ENCODE measurements around the gene BUD23.

DNA sequence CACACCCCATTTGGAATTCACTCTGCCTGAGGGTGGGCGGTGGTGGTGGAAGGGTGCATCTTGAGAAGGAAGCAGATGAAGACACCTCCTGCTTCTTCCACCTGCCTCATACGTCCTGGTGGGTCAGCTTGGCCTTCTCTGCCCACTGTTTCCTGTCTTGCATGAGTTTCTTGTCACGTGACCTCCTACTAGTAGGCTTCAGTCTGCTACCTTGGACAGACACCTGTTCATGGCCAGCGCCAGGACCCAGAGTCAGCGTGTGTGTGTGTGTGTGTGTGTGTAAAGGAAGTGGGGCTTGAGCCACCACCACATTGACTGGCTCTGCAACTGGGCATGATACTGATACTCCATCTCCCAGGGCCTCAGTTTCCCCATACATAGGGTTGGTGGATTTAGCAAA is 32.9 kb upstream of the BUD23 start:
- TF ChIP-seq, protein P1, sequence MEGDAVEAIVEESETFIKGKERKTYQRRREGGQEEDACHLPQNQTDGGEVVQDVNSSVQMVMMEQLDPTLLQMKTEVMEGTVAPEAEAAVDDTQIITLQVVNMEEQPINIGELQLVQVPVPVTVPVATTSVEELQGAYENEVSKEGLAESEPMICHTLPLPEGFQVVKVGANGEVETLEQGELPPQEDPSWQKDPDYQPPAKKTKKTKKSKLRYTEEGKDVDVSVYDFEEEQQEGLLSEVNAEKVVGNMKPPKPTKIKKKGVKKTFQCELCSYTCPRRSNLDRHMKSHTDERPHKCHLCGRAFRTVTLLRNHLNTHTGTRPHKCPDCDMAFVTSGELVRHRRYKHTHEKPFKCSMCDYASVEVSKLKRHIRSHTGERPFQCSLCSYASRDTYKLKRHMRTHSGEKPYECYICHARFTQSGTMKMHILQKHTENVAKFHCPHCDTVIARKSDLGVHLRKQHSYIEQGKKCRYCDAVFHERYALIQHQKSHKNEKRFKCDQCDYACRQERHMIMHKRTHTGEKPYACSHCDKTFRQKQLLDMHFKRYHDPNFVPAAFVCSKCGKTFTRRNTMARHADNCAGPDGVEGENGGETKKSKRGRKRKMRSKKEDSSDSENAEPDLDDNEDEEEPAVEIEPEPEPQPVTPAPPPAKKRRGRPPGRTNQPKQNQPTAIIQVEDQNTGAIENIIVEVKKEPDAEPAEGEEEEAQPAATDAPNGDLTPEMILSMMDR (IDR thresholded peaks at IDR 0.05), result no peak
- no peak for TF ChIP-seq POLR2AphosphoS5 (IDR thresholded peaks at IDR 0.05)
- TF ChIP-seq EP300 (IDR thresholded peaks at IDR 0.05), result no peak

Measured in esophagus muscularis mucosa (tissue), 4 donors.